CD4-positive, alpha-beta T cell treated with Interleukin-1 beta for 1 hour (primary cell): ENCODE measurements around the gene C2orf81.
A peak's percentile ranks its signal among the peaks of the same experiment; 100 is the strongest.

Experiments used
- DNase-seq, 2 donors: peaks; one replicate each; pipeline ENCODE4 v3.0.0-alpha.2; 2020 to 2022

The C2orf81 gene

GRCh38 chr2:74387346-74387745, 34.1 kb downstream of the C2orf81 start:
- no peak for DNase-seq

- DNase-seq = no peak
Measured at GRCh38 chr2:74385396-74385795, 36.0 kb downstream of the C2orf81 start.

GRCh38 chr2:74384051-74384450, 37.4 kb downstream of the C2orf81 start:
- no peak for DNase-seq

- no peak for DNase-seq
Measured at GRCh38 chr2:74383254-74383653, 38.2 kb downstream of the C2orf81 start.

- no peak for DNase-seq
Measured at GRCh38 chr2:74381751-74382150, 39.7 kb downstream of the C2orf81 start.

GRCh38 chr2:74379851-74380789, 41.3 kb downstream of the C2orf81 start, which contains the start of gene DCTN1:
Gene DCTN1, minus strand, starts transcription at chr2:74380311. Its CDS starts 274 bp downstream, at chr2:74380037.
- peak in 1 of 2 donors; percentile 17 for DNase-seq

- no peak for DNase-seq
Measured at GRCh38 chr2:74378007-74378406, 43.4 kb downstream of the C2orf81 start.

- no peak for DNase-seq
Measured at GRCh38 chr2:74375838-74376237, 45.6 kb downstream of the C2orf81 start.

- no peak for DNase-seq
Measured at GRCh38 chr2:74374509-74375205, 46.8 kb downstream of the C2orf81 start.

- no peak for DNase-seq
Measured at GRCh38 chr2:74373985-74374384, 47.4 kb downstream of the C2orf81 start.

- DNase-seq = no peak
Measured at GRCh38 chr2:74373221-74373676, 48.2 kb downstream of the C2orf81 start.

GRCh38 chr2:74372674-74373073, 48.7 kb downstream of the C2orf81 start:
- DNase-seq = no peak

- no peak for DNase-seq
Measured at GRCh38 chr2:74371421-74371820, 50.0 kb downstream of the C2orf81 start.

- no peak for DNase-seq
Measured at GRCh38 chr2:74369976-74370375, 51.4 kb downstream of the C2orf81 start.

- no peak for DNase-seq
Measured at GRCh38 chr2:74368499-74368898, 52.9 kb downstream of the C2orf81 start.

GRCh38 chr2:74367789-74368188, 53.6 kb downstream of the C2orf81 start:
- no peak for DNase-seq

GRCh38 chr2:74366036-74366435, 55.4 kb downstream of the C2orf81 start:
- DNase-seq = no peak

- no peak for DNase-seq
Measured at GRCh38 chr2:74364533-74365505, 56.6 kb downstream of the C2orf81 start.
